HepG2 (cell line): ENCODE data around the gene ANXA10. TPM values are rescaled to one million over a fixed set of nuclear protein-coding genes. Genes with fewer than 3 reads are reported as not detected.

Experiments used
- ATAC-seq: fragments of 200-7000 bp; cut with Tn5 transposase; 3 replicates; pipeline ENCODE4 v1.9.1; 2020; ENCODE audit warnings: mild to moderate bottlenecking, moderate library complexity
- BruUV-seq: library from RNA; stranded (reverse); fragments of 400-500 nt; replicated peaks from 2 replicates; lab custom pipeline; 2021; lab: Mats Ljungman, UMichigan
- CTCF ChIA-PET: fragments of 300-600 bp; formaldehyde crosslinking; extraction: SDS; loops from one replicate; lab custom pipeline; 2021; ENCODE audit warnings: low total read pairs, inconsistent platforms, low intra/inter-chr PET ratio; lab: Yijun Ruan, JAX
- POLR2A ChIA-PET: fragments of 350-600 bp; sonication (Branson Sonifier 250); formaldehyde crosslinking; loops from one replicate; lab custom pipeline; 2020; ENCODE audit warnings: antibody characterized with exemption, inconsistent platforms; lab: Yijun Ruan, JAX
- DNase-seq: peaks from one replicate; pipeline ENCODE4 v3.0.0-alpha.2; 2015; ENCODE audit warnings: low spot score
- FAIRE-seq: peaks from 3 replicates; lab custom pipeline; 2011; peaks lifted over from hg19 to GRCh38; lab: Jason Lieb, UNC
- H2AFZ ChIP-seq: one replicate; pipeline ENCODE4 v1.6.1; 2011; ENCODE audit warnings: low read length, inconsistent platforms
- H3K27ac ChIP-seq: fragments of 300-600 bp; 3 replicates; pipeline ENCODE4 v1.8.0; 2011; ENCODE audit warnings: mixed run types, mild to moderate bottlenecking, mixed read lengths, low read length, inconsistent platforms; ENCODE audit not compliant: insufficient read depth; ENCODE audit errors: extremely low read length
- H3K27me3 ChIP-seq, 2 experiments: fragments of 200-600 bp in 1 of 2; 2 replicates in 1 of 2; 3 replicates in 1 of 2; pipeline versions ENCODE4 v1.6.0 to v1.8.0; 2011; ENCODE audit warnings: low read length in 2 of 2, mild to moderate bottlenecking in 2 of 2, moderate library complexity in 2 of 2, inconsistent platforms in 1 of 2; ENCODE audit not compliant: insufficient read depth in 2 of 2, control insufficient read depth in 1 of 2
- H3K36me3 ChIP-seq, 2 experiments: fragments of 200-600 bp in 1 of 2; replicated peaks in 1 of 2; 2 replicates in 1 of 2; 3 replicates in 1 of 2; pipeline versions ENCODE4 v1.5.1 to v1.8.0; 2011; ENCODE audit warnings: low read length in 2 of 2, inconsistent platforms in 1 of 2; ENCODE audit not compliant: insufficient read depth in 2 of 2, control insufficient read depth in 1 of 2
- H3K4me1 ChIP-seq: 2 replicates; pipeline ENCODE4 v1.5.1; 2012; ENCODE audit warnings: low read length, inconsistent platforms; ENCODE audit not compliant: insufficient read depth
- H3K4me2 ChIP-seq: 2 replicates; pipeline ENCODE4 v1.6.0; 2011; ENCODE audit warnings: low read depth, low read length, inconsistent platforms
- H3K4me3 ChIP-seq, 3 experiments: fragments of 200-600 bp in 1 of 3; sonication (generic), shearing (Covaris generic) in 1 of 3; replicated peaks in 1 of 3; 2 replicates each; pipeline ENCODE4 v1.5.1; 2011 to 2016; ENCODE audit warnings: low read length in 3 of 3, inconsistent platforms in 2 of 3, low read depth in 2 of 3, mild to moderate bottlenecking in 2 of 3, control low read depth in 1 of 3, mixed read lengths in 1 of 3; ENCODE audit not compliant: insufficient read depth in 1 of 3
- H3K79me2 ChIP-seq: one replicate; pipeline ENCODE4 v1.6.1; 2011; ENCODE audit warnings: low read length, inconsistent platforms; ENCODE audit not compliant: insufficient read depth
- H3K9ac ChIP-seq: 2 replicates; pipeline ENCODE4 v1.6.0; 2011; ENCODE audit warnings: mild to moderate bottlenecking, low read depth, low read length, inconsistent platforms; ENCODE audit not compliant: insufficient read depth
- H3K9me3 ChIP-seq: 2 replicates; pipeline ENCODE4 v1.5.1; 2012; ENCODE audit warnings: mild to moderate bottlenecking, low read length
- H4K20me1 ChIP-seq: 2 replicates; pipeline ENCODE4 v1.6.0; 2011; ENCODE audit warnings: inconsistent platforms, mild to moderate bottlenecking, low read length, moderate library complexity; ENCODE audit not compliant: insufficient read depth
- AHR ChIP-seq: IDR thresholded peaks from 2 replicates; pipeline ENCODE4 v1.6.1; 2018; ENCODE audit warnings: missing genetic modification reagents, missing compliant biosample characterization
- BORCS8-MEF2B ChIP-seq: sonication (generic); formaldehyde crosslinking; IDR thresholded peaks from 2 replicates; pipeline ENCODE4 v1.8.0; 2022; ENCODE audit warnings: mild to moderate bottlenecking, missing genetic modification reagents
- CBX2 ChIP-seq, 2 experiments: fragments of 200-600 bp in 1 of 2; sonication (generic); formaldehyde crosslinking in 1 of 2; IDR thresholded peaks; 2 replicates each; pipeline versions ENCODE4 v1.7.0 to v1.8.1; 2018 to 2022; ENCODE audit warnings: low read depth in 2 of 2, low read length in 1 of 2, mild to moderate bottlenecking in 1 of 2, missing genetic modification reagents in 1 of 2
- FOXK1 ChIP-seq: sonication (generic); formaldehyde crosslinking; IDR thresholded peaks from 2 replicates; pipeline ENCODE4 v1.4.0; 2020; ENCODE audit warnings: low read depth, missing genetic modification reagents, borderline replicate concordance
- FOXO1 ChIP-seq: sonication (generic); formaldehyde crosslinking; IDR thresholded peaks from 2 replicates; pipeline ENCODE4 v1.4.0; 2020; ENCODE audit warnings: missing genetic modification reagents
- HMG20B ChIP-seq: conservative IDR thresholded peaks from 2 replicates; pipeline ENCODE4 v1.6.1; 2016; ENCODE audit warnings: missing genetic modification reagents, missing compliant biosample characterization
- PHF21A ChIP-seq: sonication (generic); formaldehyde crosslinking; IDR thresholded peaks from 2 replicates; pipeline ENCODE4 v1.5.0; 2020; ENCODE audit warnings: mild to moderate bottlenecking, missing genetic modification reagents
- RBM22 ChIP-seq: fragments of 200-400 bp; formaldehyde crosslinking; optimal IDR thresholded peaks from 2 replicates; pipeline ENCODE3; 2017; ENCODE audit warnings: mild to moderate bottlenecking, low read length, moderate library complexity
- RFX5 ChIP-seq: IDR thresholded peaks from 2 replicates; pipeline ENCODE4 v1.6.1; 2011; ENCODE audit warnings: low read depth, low read length, improper control_type of control experiment
- YEATS4 ChIP-seq: sonication (generic); formaldehyde crosslinking; IDR thresholded peaks from 2 replicates; pipeline ENCODE4 v1.4.0; 2020; ENCODE audit warnings: missing genetic modification reagents, borderline replicate concordance
- ZNF33A ChIP-seq: sonication (generic); formaldehyde crosslinking; IDR thresholded peaks from 2 replicates; pipeline ENCODE4 v1.5.1; 2020; ENCODE audit warnings: missing genetic modification reagents, mild to moderate bottlenecking, moderate library complexity, borderline replicate concordance
- ZNF737 ChIP-seq: sonication (generic); formaldehyde crosslinking; IDR thresholded peaks from 2 replicates; pipeline ENCODE4 v1.5.0; 2020; ENCODE audit warnings: missing genetic modification reagents, mild to moderate bottlenecking, borderline replicate concordance
- WGBS: methylation state at CpG from one replicate; pipeline ENCODE4 v1.1.6; 2017; ENCODE audit warnings: low lambda C conversion rate; 5-methylcytosine and 5-hydroxymethylcytosine counted together
- in situ Hi-C: cut with HindIII; loops from 2 replicates; pipeline ENCODE4 v1.10.0; 2017; ENCODE audit warnings: low pct_unique_long_range_greater_than_20kb; ENCODE audit not compliant: extremely low pct_ligation_motif_present
- intact Hi-C: fragments of 100-400 bp; cut with micrococcal nuclease; formaldehyde crosslinking; loops from one replicate; pipeline ENCODE4 v1.10.0; 2022; ENCODE audit not compliant: unreplicated experiment
- polyA plus RNA-seq, 8 experiments: library from polyadenylated mRNA; depleted of rRNA in 3 of 8; stranded (reverse) in 7 of 8; unstranded in 1 of 8; fragments of >200 nt; fragmentation: Illumina TruSeq in 4 of 8; extraction: Trizol in 4 of 8; gene quantifications; 2 replicates each; pipeline versions ENCODE4 v1.2.1 to v1.2.3, GENCODE V29; 2011 to 2016; ENCODE audit warnings: low read depth in 4 of 8, missing spikeins in 1 of 8, mixed read lengths in 1 of 8; ENCODE audit not compliant: insufficient read depth in 1 of 8
- total RNA-seq, 5 experiments: library from RNA; depleted of rRNA; stranded (reverse); fragments of >200 nt; fragmentation: Illumina TruSeq; extraction: Trizol; gene quantifications; 2 replicates each; pipeline ENCODE4 v1.2.3, GENCODE V29; 2016; ENCODE audit warnings: low read depth in 1 of 5
- TF ChIP-seq, protein P1 (sequence below): sonication (generic); formaldehyde crosslinking; conservative IDR thresholded peaks from 2 replicates; pipeline ENCODE4 v1.4.0; 2020; ENCODE audit warnings: missing genetic modification reagents

Gene ANXA10
- total and polyA plus RNA-seq, 2 of the 13 experiments (the other 11 are each of a cell fraction or from before 2014, with no cell fraction given), result 0.08 TPM; not detected in 1

DNA sequence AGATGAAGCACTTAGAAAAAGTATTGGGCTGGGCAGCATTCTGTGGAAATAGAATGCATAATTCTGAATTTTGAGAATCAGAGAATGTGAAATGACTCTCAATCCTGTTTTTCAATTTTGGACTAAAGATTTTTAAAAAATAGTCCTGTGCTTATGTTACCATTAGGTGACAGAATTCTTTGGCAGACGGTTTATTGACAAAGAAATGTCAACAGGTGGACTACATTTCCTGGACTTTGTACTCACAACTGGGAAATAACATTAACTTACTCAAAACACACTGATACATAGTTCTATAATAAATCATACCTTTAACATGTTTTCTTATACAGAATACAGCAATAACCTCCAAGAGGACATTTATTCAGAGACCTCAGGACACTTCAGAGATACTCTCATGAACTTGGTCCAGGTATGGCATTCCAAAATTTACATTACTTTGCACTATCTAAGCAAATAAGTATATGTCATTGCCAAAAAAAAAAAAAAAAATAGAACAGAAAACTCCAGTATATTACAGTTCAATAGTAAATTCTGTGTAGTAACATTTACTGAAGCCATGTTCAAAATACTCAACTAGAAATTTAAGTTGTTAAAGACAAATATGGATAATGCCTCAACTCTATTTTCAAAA lies 72.7 kb downstream of the ANXA10 start (continued):
- TF ChIP-seq HMG20B (CRISPR knock-in tag), result no peak
- TF ChIP-seq FOXK1 (CRISPR knock-in tag), result no peak
- TF ChIP-seq, protein P1, sequence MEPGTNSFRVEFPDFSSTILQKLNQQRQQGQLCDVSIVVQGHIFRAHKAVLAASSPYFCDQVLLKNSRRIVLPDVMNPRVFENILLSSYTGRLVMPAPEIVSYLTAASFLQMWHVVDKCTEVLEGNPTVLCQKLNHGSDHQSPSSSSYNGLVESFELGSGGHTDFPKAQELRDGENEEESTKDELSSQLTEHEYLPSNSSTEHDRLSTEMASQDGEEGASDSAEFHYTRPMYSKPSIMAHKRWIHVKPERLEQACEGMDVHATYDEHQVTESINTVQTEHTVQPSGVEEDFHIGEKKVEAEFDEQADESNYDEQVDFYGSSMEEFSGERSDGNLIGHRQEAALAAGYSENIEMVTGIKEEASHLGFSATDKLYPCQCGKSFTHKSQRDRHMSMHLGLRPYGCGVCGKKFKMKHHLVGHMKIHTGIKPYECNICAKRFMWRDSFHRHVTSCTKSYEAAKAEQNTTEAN (CRISPR knock-in tag), result no peak
- no peak for TF ChIP-seq ZNF737 (CRISPR knock-in tag)
- no peak for TF ChIP-seq PHF21A (CRISPR knock-in tag)
- no peak for TF ChIP-seq CBX2 (IDR thresholded peaks at IDR 0.05; ENCODE audit: low read depth, low read length)
- no peak for TF ChIP-seq CBX2 (CRISPR knock-in tag; IDR thresholded peaks at IDR 0.05; ENCODE audit: low read depth)
- no peak for TF ChIP-seq AHR (CRISPR knock-in tag)
- no peak for TF ChIP-seq BORCS8-MEF2B (CRISPR knock-in tag)
- no peak for TF ChIP-seq RBM22

DNA sequence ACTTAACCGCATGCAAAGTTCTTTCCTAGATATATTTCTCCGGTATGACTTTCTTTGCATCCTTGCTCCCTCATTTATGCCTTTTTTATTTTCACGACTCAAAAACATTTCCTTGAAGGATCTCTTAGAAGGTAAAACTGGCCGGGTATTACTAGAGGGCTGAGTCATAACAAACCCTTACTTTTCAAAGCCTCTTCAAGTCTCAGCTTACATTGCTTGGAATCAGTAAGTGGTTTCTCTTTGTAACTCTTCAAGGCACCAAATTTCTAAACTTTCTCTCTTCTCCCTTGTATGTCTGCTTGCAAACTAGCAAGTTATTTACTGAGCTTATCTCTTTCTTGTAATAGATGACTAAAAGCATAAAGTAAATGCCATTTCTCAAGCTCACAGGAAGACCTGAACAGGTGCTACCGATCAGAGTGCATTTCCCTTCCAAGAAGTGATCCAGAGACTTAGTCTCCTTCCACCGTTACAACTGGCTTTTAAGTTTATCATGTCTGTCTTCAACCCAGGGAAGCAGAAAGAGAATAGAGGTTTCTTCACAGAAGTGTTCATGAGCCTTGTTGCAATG lies 75.5 kb downstream of the ANXA10 start:
- Histone ChIP-seq H3K36me3 (no peaks in the 10 kb centered on the region), H3K9me3 (no peaks in the 10 kb centered on the region), H3K4me1 (peaks cover 10% of the 10 kb centered on the region), H3K79me2 (no peaks in the 10 kb centered on the region), H3K27ac (no peak overlapping the region), H3K4me3 (no peak overlapping the region), H4K20me1 (no peaks in the 10 kb centered on the region)
- DNase-seq, result no peak
- WGBS, result 43% methylated on average over 6 of the region's 6 CpGs
- intact Hi-C loops, result no loop called here
- POLR2A ChIA-PET, result no interaction called here
- TF ChIP-seq FOXO1 (CRISPR knock-in tag), result no peak
- TF ChIP-seq RFX5, result no peak
- TF ChIP-seq YEATS4 (CRISPR knock-in tag), result no peak
- no peak for TF ChIP-seq ZNF33A (CRISPR knock-in tag)
- TF ChIP-seq, all 625 proteins: peak for 0
- ATAC-seq (no peak), FAIRE-seq (no peak)
- no peak overlapping the region for H3K9ac ChIP-seq
- no peak overlapping the region for H2AFZ ChIP-seq
- in situ Hi-C loops, result no loop called here
- BruUV-seq, result no TSS peak
- no peak overlapping the region for H3K4me2 ChIP-seq
- CTCF ChIA-PET, result no interaction called here
- H3K27me3 ChIP-seq, result no peaks in the 10 kb centered on the region
